GM19395 (cell line): ENCODE measurements around the gene FAM43B.

Experiments used
- ATAC-seq: cut with Tn5 transposase; IDR thresholded peaks from one replicate; pipeline ENCODE4 v1.9.1; 2021; ENCODE audit warnings: mild to moderate bottlenecking, moderate library complexity; ENCODE audit not compliant: unreplicated experiment

The FAM43B gene

DNA sequence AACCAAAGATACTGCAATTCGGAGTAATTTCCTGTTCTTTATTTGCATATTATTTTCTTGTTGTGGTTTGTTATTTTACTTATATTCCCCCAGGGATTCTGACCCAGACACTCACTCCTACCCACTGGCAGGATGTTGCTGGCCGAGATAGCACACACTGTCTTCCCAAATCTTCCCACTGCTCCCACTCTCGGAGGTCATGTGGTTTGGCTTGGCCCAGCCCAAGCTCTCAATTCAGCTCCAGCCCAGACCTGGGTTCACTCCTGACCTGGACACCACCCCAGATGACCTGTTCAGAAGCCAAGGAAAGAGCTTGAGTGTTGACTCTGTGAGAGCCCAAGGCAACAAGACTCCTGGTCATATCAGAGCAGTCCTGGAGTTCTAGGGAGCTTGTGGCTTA is 1.2 kb upstream of the FAM43B start:
- no peak for ATAC-seq

DNA sequence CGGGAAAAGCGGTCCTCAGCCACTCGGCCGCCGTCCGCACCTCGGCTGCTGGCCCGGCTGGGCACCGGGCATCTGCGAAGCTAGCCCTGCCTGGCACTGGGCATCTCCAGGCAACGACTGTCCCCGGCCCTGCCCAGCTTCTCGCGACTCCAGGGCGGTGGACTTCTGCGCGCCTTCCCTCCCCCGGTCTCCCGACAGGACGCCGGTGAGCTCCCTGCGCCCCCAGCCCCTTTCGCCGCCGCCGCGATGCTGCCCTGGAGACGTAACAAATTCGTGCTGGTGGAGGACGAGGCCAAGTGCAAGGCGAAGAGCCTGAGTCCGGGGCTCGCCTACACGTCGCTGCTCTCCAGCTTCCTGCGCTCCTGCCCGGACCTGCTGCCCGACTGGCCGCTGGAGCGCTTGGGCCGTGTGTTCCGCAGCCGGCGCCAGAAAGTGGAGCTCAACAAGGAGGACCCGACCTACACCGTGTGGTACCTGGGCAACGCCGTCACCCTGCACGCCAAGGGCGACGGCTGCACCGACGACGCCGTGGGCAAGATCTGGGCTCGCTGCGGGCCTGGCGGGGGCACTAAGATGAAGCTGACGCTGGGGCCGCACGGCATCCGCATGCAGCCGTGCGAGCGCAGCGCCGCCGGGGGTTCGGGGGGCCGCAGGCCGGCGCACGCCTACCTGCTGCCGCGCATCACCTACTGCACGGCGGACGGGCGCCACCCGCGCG is 514 bp downstream of the FAM43B start:
- no peak for ATAC-seq

DNA sequence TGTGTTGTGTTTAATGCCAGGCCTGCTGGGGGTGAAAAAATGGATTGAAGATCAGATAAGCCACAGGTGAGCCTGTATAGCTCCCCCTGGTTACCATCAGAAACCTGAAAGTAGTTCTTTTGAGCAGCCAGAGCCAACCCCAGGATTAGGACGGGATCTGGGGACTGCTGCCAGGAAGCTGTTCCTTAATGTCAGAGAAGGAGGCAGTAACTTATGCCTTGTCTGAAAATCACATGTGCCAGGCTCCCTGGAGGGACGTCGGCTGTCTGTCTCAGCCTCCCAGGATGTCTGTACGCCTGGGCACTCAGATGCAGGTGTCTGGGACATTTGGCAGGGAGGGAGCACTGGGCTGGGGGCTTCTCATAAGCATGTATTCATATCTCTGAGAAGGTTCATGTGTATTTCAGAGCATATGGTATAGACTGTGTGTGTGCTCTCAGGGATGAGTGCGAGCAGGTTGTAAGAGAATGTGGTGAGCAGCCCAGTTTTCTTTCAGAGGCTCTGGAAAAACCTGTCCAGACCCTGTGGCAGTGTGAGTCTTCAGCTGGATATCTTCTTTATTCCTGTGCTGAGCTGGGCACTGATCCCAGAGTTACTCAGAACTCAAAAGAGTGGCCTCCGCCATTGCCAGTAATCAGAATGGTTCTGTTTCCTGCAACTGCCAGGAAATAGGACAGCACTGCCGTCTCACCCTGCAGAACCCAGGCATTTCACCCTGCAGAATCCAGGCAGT is 2.8 kb downstream of the FAM43B start:
- no peak for ATAC-seq

DNA sequence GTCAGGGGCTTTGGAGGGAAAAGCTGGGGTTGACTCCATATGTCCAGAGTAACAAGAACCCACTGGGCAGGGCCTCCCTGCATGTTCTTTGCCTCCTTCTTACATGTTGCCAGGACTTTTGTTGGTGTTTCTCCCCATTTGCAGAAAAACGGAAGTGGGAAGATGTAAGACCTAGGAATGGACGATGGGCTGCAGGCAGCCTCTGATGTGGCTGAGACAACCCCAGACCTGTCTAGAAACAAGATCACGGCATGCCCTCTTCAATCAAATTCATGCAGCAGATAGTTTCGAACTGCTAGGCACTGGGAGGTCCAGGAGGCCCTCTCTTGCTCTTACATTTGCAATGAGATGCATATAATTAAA is 3.4 kb downstream of the FAM43B start:
- no peak for ATAC-seq

DNA sequence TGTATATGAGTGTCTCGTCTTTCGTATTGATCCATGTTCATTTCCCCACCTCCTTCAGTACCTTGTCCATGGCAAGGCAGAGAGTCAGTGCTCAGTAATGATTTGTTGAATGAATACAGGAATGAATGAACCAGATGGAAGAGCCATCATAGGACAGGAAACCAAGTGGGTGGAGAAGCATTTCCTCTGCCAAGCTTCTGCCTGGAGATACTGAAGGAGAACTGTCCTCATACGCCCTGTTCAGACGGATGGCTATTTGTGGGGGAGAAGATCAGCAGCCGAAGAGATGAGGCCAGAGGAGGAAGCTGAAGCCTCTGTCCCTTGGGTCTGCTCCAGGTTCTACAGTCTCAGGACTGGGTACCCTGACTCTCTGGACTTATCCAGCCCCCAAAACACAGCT is 5.8 kb downstream of the FAM43B start:
- ATAC-seq, result no peak

DNA sequence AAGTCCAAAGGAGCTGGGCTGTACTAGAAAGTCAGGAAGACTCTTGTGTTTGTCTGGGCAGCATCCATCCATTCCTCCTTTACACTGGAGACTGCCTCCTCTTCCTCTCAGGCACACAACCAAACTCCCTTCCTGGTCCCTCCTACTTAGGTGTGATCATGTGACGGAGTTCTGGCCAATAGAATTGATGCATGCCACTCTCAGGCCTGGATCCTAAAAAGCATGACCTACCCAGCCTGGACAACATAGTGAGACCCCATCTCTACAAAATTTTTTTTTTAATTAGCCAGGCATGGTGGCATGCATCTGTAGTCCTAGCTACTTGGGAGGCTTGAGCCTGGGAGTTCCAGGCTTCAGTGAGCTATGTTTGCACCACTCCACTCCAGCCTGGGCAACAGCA is 8.6 kb downstream of the FAM43B start:
- no peak for ATAC-seq

DNA sequence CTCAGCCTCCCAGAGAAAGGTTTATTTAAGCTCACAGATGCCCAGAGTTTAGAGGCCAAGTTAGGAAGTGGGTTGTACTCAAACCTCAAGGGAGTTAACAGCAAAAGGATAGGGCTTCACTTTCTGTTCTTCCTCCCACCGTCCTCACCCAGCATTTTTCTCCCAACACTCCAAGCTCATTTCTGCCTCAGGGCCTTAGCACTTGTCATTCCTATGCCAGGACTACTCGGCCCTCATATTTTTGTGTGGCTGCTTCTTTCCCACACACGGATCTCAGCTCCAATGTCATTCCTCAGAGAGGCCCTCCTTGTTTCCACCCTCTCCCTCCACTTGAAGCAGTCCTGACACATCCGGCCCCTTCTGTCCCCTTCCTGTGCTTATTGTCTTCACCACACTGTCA is 12.9 kb downstream of the FAM43B start:
- ATAC-seq, result no peak

DNA sequence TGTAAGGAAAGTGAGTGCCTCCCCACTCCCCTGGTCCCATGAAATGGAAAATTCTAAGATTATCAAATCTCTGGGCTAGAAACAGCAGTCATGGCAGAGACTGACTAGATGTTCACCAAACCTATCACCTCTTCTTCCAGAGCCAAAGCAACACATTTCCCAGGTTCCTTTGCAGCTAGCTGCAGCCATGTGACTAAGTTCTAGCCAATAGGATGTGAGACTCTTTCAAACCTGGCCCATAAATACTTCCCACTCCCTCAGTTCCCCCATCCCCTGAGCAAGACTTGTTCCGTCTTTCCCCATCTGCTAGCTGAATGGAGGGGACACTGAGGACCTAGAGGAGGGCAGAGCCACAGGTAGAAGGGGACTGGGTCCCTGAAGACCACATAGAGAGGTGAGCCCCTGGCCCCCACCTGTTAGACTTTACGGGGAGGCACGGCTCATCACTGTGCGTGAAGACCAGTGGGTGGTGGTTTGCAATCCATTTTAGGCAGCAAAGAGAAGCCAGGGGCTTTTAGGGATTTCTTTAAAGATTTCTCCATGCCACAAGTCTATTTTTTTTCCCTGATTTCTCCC is 17.2 kb downstream of the FAM43B start:
- ATAC-seq, result no peak

DNA sequence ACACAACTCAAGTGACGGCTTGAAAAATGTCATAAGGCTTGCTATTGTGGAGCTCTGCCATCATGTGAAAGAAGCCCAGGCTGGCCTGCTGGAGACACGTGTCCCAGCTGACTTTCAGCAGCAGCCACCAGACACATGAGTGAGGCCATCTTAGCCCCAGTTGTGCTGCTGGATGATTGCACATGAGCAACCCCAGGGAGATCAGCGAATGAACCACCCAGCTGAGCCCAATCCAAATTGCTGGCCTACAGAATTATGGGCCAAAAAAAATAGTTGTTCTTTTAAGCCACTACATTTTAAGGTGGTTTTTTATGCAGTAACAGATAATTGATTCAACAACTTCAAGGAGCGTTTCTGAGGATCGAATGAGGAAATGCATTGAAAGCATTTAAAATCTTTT is 19.1 kb downstream of the FAM43B start:
- no peak for ATAC-seq

DNA sequence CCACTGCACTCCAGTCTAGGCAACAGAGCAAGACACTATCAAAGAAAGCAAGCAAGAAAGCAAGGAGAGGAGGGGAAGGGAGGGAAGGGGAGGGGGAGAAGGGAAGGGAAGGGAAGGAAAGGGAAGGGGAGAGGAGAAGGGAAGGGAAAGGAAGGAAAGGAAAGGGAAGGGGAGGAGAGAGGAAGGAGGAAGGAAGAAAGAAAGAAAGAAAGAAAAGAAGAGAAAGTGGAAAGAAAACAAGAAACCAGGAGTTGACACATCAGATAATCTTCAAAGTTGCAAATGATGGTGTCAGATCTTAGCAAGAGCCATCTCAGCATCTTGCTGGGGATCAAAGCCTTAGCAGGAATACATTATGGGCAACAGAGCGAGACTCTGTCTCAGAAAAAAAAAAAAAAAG is 21.6 kb downstream of the FAM43B start:
- ATAC-seq, result no peak

DNA sequence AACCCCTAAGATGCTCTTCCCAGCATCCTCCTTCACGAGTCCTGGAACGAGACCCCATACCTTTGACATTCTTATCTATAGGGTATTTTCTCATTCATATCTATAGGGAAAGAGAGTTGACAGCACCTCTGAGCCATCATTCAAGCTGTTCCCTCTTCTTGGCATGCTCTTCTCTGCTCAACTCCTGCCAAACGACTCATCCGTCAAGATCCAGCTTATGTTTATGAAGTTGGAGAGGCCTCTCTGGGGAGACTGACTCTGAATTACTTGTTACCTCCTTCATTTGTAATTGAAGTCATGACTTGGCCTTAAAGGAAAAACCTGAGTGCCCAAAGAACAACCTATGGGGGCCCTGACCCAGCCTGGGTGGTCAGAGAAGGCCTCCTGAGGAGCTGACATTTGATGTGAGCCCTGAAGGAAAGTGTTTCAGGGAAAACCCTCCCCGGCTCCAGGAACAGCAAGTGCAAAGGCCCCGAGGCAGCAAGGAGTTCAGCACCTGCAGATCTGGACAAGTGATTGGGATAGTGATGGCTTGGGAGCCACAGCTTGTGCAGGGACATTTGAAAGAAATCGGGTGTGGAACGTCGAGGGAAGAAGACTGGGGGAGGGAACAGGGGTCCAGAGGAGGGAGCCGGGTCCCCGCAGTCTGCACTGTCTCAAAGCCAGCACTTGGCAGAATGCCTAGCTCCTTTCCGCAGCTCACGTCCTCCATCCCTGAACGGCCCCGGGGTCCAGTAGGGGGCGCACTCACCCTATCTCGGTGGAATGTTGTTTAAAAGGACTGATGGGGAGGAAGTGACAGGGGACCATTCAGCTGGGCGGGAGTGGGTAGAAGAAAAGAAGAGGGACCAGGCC is 22.5 kb downstream of the FAM43B start:
- no peak for ATAC-seq

DNA sequence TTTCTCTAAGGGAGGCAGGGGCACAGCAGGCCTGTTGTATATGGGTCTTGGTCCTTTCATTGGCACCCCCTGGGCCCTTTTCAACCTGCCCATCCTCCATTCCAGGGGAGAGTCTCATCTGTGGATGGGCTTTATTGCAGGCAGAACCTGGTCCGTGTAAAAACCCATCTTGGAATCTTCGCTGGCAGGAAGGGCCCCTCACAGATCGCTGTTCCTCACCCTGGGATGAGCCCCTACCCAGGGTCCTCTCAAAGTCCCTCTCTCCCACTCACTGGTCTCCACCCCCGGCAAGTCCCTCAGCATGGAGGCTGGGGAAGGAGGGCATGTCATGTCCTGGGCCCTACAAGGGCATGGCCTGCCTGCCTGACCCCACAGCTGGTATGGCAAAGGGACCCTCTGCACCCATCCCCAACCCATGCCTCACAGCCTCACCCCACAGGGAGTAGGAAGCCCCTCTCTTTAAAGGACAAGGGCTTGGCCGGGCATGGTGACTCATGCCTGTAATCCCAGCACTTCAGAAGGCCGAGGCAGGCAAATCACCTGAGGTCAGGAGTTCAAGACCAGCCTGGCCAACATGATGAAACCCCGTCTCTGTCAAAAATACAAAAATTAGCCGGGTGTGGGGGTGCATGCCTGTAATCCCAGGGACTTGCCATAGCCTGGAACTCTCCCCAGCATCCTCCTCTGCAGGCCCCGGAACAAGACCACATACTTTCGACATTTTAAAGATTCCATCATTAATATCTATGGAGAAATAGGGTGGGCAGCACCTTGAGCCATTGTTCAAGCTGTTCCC is 23.4 kb downstream of the FAM43B start:
- no peak for ATAC-seq

DNA sequence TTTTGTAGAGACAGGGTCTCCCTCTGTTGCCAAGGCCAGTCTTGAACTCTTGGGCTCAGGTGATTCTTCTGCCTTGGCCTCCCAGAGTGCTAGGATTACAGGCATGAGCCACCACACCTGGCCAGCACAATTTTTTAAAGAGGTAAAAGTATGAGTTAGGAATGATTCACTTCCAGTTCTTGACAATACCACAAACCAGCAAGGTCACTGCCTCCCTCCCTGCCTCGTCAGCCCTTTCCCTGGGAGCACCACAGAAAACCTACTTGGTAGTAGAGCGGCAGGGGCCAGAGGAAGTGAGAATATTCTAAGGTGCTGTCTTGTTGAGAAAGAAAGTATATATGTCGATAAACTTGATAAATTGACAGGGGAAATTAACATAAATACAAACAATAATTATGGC is 25.7 kb downstream of the FAM43B start:
- ATAC-seq, result no peak

DNA sequence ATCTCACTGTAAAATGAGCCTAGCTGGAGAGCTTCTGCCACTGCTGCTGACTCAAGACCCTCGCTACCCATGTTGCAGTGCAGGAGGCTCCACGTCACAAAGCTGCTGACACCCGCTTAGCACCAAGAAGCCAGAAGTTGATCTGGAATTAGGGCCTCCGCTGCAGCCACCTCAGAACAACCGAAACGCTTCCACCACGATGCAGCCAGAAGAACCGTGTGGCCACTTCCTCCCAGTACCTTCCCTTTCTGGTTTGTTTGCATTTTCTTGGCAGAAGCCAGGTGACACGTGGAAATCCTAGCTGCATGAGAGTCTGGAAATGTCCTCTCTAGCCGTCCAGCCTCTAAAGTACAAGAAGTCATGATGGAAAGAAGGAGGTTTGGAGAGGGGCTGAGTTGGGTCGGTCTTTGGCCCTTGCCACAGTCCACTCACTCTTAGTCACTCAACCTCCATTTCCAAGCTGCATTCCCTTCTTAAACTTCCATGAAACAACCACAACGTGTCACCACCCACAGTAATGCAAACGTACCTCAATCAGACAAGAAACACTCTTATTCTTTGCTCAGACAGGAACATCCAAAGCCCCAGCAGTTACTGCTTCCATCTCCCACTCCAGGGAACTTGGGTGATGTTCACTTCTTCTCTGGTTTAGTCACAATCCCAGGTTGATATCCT is 26.5 kb downstream of the FAM43B start:
- no peak for ATAC-seq

DNA sequence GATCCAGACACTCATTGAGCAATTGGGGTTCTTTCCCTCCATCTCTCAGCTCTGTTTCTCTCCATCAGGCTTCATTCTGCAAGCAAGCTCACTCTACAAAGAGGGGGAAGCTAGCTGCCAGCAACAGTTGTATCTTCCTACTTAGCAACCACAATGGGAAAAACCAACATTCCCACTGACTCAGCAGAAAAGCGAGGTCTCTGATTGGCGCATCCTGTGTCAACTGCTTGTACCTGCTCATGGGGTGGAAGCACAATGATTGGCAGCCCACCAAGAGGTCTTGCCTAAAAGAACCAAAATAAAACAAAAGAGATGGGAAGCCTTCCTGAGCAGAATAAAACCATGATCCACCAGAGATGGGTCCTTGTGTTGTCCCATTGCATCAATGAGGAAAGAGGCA is 32.5 kb downstream of the FAM43B start:
- ATAC-seq, result no peak

DNA sequence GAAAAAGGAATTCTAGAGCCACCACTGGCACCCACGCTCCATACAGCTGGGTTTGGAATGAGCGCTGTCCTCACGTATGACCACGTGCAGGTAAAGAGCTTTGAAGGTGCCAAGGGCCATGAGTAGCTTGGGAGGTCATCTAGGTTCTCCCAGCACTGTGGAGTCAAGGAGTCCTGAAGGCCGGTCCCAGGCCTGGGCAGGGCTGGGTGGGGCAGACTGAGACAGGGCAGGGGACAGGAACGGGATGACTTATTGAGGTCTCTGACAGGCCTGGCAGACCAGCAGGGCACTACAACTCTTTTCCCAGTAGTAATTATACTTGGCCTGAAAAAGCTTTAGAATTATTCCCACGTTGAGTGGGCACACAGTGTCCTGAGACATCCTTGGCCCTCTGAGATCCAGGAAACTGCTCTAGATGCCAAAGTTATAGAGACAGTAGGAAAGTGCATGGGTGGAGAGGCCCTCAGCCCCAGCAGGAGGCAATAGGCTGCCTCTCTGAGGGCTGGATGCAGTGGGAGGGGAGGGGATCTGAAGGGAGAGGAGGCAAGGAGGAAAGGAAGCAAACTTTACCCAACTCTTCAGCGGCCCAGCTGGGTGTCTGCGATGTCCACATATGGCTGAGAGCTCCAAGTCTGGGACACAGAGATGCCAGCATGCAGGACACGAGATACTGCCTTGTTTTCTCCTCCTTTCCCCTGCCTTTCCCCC is 34.7 kb downstream of the FAM43B start:
- ATAC-seq, result no peak

DNA sequence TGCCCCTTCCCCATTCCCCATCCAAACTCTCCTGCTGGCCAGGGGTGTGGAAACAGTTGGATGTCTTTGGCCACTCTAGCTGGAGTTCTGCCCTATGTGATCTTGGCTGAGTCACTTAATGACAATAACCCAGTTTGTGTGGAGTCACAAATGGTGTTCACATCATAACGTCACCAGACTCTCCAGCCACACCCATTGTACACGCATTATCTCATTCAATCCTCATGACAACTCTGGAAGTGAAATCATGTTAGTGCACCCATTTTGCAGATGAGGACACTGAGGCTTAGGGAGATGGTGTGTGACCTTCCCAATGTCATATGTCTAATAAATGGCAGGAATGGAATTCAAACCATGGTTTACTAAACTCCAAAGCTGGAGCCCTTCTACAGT is 35.3 kb downstream of the FAM43B start:
- no peak for ATAC-seq

DNA sequence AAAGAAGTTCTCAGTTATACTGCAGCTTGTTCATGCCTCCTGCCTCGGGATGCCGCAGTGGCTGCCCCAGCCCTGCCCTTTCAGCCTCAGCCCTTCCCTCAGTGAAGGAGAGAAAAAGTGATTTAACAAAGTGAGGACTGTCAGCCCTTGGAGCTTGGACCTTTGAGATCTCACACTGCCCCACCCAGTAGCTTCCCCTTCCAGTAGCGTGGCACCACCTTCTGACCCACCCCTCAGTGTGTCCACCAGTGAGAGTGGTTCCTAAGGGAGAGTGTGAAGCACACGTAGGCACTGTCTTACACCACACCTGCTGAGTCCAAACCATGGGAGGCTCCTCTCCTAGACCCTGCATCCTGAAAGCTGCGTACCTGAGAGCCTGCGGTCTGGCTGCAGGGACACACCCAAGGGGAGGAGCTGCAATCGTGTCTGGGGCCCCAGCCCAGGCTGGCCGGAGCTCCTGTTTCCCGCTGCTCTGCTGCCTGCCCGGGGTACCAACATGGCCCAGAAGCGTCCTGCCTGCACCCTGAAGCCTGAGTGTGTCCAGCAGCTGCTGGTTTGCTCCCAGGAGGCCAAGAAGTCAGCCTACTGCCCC is 36.4 kb downstream of the FAM43B start, which contains the start of gene CDA:
TSS of gene CDA (plus strand) at position 464 of the 592 bp plus-strand sequence. CDS start at position 497, 33 bp downstream.
- no peak for ATAC-seq
